Inflammatory macrophage treated with lipopolysaccharide for 1 hour (primary cell): ENCODE results near the gene SMAD2.
"Not testable (repeated sequence)": the region's sequence is repeated elsewhere in the genome, so short reads cannot be mapped to it uniquely, and the experiment has no call there.

ENCODE experiments used
- DNase-seq, 2 donors: peaks; one replicate each; pipeline ENCODE4 v3.0.0-alpha.2; 2020 to 2022

SMAD2 gene

GRCh38 chr18:47838396-47838795, 92.1 kb downstream of the SMAD2 start:
- no peak for DNase-seq

- no peak for DNase-seq
These were observed 98.1 kb downstream of the SMAD2 start for GRCh38 chr18:47832348-47832747.

- DNase-seq: no peak
These were observed 99.1 kb downstream of the SMAD2 start for GRCh38 chr18:47831351-47831750.

GRCh38 chr18:47830772-47831171, 99.7 kb downstream of the SMAD2 start:
- no peak for DNase-seq

DNA sequence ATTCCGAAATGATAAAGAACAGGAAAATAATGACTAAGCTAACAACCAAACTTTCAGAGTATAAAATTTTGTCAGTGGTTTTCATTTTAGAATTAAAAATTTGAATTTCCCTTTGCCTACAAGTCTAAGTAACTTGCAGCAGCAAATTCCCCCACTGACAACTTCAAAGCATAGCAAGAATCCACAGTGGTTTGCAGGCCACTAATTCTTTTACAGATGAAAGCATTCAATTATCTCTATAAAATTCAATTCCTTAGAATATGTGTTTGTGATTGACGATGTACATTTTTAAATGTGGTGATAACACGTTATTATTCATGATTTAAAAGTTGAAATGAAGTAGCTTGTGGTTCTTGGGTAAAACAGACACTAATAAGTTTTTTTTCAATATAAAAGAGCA, 100.6 kb downstream of the SMAD2 start:
- no peak for DNase-seq

DNA sequence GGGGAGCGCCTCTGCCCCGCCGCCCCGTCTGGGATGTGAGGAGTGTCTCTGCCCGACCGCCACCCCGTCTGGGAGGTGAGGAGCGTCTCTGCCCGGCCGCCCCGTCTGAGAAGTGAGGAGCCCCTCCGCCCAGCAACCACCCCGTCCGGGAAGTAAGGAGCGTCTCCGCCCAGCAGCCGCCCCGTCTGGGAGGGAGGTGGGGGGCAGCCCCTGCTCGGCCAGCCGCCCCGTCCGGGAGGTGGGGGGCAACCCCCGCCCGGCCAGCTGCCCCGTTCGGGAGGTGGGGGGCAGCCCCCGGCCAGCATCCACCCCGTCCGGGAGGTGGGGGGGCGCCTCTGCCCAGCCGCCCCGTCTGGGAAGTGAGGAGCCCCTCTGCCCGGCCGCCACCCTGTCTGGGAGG, 102.4 kb downstream of the SMAD2 start:
- DNase-seq: not testable (repeated sequence)

DNA sequence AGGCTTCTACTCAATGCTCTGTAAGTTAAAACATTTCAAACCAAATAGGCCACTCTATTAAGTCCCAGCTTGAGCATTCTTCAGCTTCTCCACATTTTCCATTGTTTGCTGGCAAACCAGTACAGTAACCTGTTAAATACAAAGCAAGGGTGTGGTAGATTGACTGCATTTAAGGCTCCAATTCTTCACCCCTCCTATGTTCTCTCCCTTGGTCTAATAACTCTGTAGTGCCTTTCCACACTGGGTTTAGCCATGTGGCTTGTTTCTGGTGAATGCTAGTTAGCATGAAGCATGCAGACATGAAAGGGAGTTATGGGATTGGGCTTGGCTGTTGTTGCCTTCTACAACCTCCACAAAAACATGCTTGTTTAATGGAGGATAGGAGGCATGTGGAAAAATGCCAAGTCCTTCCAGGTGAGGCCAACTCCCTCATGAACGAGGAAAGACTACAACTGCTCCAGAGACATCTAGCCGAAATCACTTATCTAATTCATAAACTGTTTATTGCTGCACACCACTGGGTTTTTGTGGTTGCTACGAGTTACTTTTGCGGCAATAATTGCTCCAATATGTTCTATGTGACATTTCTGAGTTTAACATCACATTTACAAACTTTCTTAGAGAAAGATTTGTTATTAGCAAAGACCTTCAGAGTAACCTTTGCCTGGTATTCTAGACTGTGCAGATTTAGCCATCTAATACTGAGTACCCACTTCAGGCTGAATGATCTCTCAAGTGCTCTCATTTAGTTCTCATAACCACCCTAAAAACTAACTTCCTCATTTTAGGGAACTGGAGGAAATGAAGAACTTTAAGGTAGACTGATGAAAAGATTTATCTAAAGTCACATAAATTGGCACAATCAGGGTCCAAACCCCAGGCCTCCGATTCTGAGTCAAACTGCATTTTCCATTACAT, 104.0 kb downstream of the SMAD2 start:
- DNase-seq: no peak

GRCh38 chr18:47821314-47821713, 109.1 kb downstream of the SMAD2 start:
- DNase-seq: no peak

GRCh38 chr18:47817795-47818077, 112.7 kb downstream of the SMAD2 start:
- DNase-seq: no peak

GRCh38 chr18:47817017-47817794, 113.3 kb downstream of the SMAD2 start:
- no peak for DNase-seq

DNA sequence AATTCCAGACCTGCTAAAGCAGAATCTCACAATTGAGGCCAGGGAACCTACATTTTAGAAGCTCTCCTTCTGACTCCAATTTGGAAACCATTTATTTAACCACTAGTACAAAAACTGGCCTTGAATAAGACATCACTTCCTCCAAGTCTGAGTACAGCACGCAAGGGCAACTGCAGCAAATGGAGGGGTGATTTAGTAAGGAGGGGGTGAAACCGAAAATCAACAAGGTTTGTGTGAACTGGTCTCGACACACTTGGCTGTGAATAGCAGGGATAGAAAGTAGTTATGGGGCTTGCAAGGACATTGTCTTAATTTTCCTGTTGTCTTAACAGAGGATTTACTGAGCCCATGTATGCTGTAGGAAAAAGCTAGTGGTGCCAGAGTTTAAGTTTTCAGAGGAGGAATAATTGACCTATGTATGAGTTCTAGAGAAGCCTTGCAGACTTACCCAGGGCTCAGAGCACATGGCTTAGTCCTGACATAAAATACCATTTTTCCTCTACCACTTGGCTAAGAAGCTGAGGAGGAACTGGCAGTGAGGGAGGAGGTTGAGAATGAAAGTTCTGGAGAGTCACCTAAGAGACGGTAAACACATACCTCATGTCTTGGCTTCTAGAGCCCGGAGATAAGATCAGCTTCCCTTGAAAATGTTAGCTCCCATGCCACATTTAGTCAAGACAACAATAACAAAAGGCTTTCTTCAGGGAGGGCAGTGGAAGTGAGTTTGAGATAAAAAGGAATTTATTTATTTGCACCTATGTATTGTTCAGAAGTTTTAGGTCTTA, 114.8 kb downstream of the SMAD2 start:
- no peak for DNase-seq

DNA sequence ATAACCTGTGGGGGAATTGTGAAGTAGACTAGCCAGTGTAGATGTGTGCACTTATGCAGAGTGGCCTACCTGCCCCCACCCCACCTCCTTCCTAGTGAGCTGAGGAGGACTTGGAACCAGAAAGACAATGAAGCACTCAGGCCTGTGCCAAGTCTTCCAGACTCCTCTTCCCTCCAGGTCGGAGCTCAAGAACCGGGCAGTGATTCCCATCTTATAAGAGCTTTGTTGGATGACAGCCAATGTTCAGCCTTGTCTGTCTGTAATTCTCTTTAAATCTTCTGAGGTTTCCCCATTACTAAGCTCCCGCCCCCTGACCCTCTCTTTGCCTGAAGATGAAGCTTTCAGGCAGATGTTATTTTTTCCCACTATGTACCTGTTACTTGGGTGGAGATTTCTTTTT, 121.0 kb downstream of the SMAD2 start:
- no peak for DNase-seq

GRCh38 chr18:47802802-47803201, 127.7 kb downstream of the SMAD2 start:
- no peak for DNase-seq

GRCh38 chr18:47801817-47802216, 128.6 kb downstream of the SMAD2 start:
- DNase-seq: no peak

- no peak for DNase-seq
These were observed 129.7 kb downstream of the SMAD2 start for GRCh38 chr18:47800756-47801155.

- no peak for DNase-seq
These were observed 130.2 kb downstream of the SMAD2 start for GRCh38 chr18:47800248-47800647.

- DNase-seq: no peak
These were observed 131.1 kb downstream of the SMAD2 start for GRCh38 chr18:47799376-47799775.

- no peak for DNase-seq
These were observed 132.1 kb downstream of the SMAD2 start for GRCh38 chr18:47798366-47798765.

- no peak for DNase-seq
These were observed 133.3 kb downstream of the SMAD2 start for GRCh38 chr18:47797126-47797525.

DNA sequence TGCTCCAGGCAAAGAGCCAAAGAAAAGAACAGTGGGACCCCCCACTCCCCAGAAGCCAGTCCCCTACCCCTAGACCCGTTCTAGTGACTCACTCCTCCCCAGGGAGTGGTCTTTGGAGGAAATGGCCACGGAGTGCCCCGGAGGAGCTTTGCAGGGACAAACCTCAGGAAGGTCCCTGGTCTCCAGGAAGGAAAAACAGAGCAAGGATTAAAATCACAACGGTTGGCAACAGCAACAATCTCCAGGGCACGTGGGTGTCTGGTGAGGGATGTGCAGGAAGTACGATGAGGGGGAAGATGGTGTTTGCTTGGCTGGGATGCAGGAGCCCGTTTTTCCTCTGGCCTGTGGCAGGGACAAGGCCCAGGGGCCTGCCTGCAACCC, 135.0 kb downstream of the SMAD2 start:
- no peak for DNase-seq

GRCh38 chr18:47794725-47795433, 135.6 kb downstream of the SMAD2 start:
- DNase-seq: no peak

DNA sequence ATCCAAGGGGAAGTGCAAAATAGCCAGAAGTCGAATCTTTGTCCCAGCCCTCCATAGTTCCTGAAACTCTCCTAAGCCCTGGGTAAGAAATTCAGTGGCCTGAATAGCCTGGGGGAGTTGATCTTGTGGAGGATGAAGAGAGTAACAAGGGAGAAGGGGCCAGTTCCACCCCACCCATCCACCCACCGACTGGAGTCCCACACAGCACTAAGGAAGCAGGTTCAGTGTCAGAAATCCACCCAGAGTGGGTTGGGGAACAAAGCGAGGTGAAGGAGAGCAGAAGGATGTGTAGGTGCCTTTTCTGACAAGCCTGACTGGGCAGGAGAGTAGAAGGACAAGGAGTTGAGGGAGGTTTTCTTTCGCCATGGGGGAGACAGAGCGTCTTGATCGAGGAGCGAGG, 136.8 kb downstream of the SMAD2 start:
- DNase-seq: no peak

DNA sequence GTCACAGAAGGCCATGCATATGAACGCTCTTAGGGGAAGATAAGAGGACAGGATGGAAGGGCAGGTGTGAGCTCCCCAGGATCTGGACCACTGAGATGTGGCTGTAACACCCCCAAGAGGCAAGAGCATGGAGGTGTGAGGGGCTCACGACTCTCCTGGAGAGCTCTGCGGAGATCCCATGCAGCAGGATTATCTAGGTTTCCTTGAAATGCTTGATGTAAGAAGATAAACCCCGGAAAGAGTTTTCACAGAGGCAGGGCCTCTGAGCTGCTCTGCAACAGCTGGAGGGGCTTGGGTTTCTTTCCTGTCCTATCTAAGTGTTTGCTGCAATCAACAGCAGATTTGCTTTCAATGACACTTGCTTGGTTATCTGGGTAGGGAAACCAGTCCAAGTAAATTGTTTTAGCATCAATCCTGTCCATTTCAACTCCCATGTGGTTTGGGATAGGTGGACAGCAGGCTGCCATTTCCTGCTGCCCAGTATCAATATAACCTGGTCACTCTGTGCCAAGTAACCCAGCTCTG, 138.9 kb downstream of the SMAD2 start:
- DNase-seq: no peak
